GM19468 (cell line): ENCODE measurements around the gene CALM1.

Experiments used
- ATAC-seq: cut with Tn5 transposase; IDR thresholded peaks from one replicate; pipeline ENCODE4 v1.9.1; 2021; ENCODE audit warnings: mild to moderate bottlenecking, moderate library complexity, moderate number of reproducible peaks; ENCODE audit not compliant: unreplicated experiment; ENCODE audit errors: extremely low read depth

Gene CALM1

DNA sequence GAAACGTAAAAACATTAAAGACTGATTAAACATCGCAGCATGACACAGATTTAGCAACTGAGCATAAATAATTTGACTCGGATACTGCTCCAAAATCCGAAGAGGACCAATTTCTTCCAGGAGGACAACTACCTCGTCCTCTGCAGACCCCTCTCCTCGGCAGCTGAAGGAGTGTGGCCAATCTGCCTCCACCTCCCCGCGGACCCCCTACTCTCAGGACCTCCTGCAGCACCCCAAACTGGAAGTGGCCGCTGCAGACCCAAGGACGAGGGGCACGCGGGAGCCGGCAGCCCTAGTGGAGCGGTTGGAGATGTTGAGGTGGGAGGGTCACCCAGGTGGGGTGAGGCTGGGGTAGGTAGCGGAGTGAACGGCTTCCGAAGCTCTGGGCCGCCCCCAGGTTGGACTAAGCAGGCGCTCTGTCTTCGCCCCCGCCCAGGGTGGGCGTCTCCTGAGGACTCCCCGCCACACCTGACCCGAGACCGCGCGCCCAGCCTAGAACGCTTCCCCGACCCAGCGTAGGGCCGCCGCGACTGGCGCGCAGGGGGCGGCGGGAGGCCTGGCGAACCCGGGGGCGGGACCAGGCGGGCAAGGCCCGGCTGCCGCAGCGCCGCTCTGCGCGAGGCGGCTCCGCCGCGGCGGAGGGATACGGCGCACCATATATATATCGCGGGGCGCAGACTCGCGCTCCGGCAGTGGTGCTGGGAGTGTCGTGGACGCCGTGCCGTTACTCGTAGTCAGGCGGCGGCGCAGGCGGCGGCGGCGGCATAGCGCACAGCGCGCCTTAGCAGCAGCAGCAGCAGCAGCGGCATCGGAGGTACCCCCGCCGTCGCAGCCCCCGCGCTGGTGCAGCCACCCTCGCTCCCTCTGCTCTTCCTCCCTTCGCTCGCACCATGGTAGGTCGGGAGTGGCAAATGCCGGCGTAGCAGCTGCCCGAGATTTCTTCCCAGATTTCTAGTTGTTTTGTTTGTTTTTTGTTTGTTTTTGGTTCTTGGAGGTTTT, at the start of gene CALM1:
Gene CALM1, plus strand, starts transcription at position 689 of the 999 bp plus-strand sequence. Its CDS starts 202 bp downstream, at position 891.
- ATAC-seq: peak; percentile 55

- ATAC-seq: no peak
Measured at GRCh38 chr14:90348270-90348669, 48.6 kb upstream of the CALM1 start.

- ATAC-seq: no peak
Measured at GRCh38 chr14:90349739-90350138, 47.1 kb upstream of the CALM1 start.

GRCh38 chr14:90354551-90355298, 42.1 kb upstream of the CALM1 start:
- ATAC-seq: no peak

DNA sequence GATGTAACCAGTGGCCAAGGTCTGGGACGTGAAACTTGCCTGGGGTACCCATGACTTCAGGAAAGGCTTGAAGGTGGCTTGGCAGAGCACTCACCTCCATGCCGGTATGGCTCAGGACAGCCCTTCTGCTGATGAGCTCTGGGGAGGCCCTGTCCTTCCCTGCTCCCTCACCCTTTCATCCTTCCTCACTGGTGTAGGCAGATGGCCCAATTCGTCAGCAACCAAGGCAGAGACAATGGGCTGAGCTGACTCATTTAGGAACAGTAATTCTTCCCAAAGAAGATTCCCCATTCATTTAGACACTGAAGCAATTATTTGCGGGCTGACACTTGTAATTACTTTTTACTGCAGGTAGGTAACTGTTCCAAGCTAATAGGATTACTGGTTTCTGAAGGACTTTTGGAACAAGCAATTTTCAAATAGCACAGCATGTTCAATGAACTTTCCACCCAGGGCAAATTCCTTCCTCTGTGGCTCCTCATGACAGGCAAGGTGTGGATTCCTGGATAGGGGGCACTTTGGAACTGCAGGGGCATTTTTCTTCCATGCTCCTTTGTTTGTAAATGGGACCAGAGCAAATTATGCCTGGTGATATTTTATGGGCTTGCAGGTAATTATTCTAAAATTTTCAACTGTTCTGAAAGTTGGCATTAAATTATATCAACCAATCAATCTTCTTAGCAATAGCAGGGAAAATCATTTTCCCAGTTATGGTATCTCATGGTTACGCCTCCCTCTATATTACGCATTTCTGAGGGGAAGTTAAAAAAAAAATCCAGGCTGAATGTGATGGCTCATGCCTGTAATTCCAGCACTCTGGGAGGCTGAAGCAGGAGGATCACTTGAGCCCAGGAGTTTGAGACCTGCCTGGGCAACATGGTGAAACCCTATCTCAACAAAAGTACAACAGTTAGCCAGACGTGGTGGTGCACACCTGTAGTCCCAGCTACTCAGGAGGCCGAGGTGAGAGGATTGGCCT, 41.0 kb upstream of the CALM1 start:
- no peak for ATAC-seq

DNA sequence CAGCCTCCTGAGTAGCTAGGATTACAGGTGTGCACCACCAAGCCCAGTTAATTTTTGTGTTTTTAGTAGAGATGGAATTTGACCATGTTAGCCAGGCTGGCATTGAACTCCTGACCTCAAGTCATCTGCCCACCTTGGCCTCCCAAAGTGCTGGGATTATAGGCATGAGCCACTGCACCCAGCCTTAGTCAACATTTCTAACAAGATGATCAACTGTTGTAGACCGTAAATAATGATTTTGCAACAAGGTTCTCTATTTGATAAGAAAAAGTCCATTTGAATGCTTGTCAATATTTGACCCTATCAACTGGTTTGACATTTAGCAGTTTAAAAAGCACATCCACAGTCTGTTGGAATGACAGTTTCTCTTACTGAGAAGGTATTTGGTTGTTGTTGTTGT, 39.9 kb upstream of the CALM1 start:
- ATAC-seq: no peak

DNA sequence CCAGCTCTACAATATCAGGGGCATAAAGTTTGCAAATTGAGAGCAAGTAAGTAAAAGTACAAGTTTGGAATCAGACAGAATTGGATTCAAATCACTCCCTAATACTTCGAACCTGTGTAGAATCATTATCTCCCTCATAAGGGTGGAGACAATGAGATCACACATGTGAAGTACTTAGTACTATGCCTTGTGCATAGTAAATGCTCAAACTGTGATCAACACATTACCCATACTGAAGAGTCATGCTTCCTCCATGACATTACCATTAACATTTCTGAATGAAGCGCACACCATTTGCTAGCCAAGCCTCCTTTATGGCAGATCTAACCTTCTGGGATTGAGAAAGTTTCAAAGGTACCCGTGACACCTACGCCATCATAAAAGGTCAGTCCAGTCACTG, 38.5 kb upstream of the CALM1 start:
- ATAC-seq: no peak

DNA sequence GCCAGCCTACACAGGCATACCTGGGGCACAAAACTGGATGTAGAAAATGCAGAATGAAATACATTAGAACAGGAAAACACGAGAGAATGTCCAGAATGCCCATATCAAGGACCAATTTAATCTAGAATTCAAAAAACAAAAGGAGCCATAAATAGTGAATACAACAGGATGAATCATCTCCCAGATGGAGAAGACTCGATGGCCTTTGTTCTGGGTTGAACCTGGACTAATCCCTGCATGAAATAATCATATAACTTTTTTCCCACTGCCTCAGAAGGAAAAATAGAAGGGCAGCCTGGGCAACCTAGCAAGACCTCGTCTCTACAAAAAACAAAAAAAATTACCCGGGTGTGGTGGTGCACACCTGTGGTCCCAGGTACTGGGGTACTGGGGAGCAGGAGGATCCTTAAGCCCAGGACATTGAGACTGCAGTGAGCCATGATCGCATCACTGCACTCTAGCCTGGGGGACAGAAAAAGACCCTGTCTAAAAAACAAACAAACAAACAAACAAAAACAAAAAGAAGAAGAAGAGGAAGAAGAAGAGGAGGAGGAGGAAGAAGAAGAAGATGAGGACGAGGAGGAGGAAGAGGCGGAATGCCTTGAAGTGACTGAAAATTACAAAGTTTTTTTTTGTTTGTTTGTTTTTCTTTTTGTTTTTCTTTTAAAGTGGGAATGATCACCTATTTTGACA, 34.8 kb upstream of the CALM1 start:
- ATAC-seq: no peak

DNA sequence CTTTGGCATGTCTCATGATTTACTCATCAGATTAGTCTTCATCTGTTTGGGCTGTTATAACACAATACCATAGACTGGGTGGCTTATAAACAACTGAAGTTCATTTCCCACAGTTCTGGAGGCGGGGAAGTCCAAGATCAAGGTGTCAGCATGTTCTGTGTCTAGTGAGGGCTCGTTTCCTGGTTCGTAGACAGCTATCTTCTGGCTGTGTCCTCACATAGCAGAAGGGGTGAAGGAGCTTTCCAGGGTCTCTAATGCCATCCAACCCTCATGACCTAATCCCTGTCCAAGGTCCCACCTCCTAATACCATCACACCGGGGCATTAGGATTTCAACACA, 34.3 kb upstream of the CALM1 start:
- ATAC-seq: no peak

DNA sequence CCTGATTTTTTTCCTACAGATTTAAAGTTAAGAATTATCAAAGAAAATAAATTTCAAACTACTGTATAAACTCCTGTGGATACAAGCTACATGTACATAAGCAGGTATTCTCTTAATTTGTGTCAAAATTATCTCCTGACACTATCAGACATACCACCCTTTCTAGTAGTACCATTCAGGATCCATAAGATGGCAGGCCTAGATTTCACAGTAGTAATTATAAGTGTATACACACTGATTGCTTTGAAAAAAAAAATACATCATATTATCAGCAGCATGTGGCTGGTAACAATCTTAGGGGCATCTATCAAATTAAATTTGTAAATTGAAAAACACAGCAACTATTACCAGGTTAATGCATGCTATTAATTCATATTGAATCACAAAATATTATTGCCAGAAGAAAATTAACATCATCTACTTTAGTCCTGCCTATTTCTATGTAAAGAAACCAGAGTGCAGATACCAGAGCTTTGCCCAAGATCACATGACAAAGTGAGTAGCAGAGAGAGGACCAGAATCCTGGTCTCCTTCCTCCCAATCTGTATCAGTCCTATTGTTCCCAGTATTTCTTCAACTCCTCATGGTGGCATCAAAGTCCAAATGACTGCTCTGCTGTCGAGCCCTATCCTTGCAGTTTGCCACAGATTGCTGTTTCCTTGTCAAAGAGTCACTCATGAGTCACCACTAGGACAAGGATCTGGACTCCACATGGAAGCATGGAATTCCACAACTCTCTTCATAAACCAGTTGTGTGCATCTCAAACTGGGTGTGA, 27.7 kb upstream of the CALM1 start:
- ATAC-seq: no peak

- no peak for ATAC-seq
Measured at GRCh38 chr14:90373887-90374286, 22.9 kb upstream of the CALM1 start.

GRCh38 chr14:90374813-90375212, 22.0 kb upstream of the CALM1 start:
- no peak for ATAC-seq

DNA sequence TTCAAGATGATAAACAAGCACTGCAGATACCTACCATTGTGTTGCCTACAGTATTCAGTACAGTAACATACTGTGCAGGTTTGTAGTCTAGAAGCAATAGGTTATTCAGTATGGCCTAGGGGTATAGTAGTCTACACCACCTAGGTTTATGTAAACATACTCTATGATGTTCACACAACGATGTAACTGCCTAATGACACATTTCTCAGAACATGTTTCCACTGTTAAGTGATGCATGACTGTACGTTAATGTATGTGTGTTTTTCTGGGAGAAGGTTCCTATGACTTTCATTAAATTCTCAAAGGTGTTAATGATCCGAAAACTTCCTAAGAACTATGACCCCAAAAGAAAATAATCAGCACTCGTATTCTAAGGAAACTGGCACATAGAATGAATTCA, 20.9 kb upstream of the CALM1 start:
- ATAC-seq: no peak

DNA sequence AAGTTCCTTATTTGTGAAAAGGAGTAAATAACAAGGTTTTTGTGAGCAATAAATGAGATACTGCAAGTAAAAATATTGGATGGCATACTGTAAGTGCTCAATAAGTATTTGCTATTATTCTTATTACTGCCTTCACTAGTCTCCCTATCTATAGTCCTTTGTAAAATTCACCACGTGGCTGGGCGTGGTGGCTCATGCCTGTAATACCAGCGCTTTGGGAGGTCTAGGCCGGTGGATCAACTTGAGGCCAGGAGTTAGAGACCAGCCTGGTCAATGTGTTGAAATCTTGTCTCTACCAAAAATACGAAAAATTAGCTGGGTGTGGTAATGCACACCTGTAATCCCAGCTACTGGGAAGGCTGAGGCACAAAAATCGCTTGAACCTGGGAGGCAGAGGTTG, 18.6 kb upstream of the CALM1 start:
- ATAC-seq: no peak

DNA sequence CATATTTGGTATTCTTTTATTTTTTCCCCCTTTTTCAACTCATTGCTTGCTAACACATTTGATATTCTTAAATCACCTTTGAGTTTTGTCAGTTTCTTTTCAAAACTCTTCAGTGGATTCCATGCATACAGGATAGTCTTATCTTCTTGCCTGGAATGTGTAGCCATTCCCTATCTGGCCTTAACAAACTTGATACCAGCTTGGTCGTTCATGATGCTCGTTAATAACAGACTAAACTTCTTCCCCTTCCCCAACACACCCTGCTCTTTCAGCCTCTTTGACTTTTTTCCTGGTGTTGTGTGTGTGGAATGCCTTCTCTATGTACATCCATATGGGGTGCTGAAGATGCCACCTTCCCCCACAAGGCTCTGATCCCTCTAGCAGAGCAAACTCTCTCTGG, 17.7 kb upstream of the CALM1 start:
- no peak for ATAC-seq

DNA sequence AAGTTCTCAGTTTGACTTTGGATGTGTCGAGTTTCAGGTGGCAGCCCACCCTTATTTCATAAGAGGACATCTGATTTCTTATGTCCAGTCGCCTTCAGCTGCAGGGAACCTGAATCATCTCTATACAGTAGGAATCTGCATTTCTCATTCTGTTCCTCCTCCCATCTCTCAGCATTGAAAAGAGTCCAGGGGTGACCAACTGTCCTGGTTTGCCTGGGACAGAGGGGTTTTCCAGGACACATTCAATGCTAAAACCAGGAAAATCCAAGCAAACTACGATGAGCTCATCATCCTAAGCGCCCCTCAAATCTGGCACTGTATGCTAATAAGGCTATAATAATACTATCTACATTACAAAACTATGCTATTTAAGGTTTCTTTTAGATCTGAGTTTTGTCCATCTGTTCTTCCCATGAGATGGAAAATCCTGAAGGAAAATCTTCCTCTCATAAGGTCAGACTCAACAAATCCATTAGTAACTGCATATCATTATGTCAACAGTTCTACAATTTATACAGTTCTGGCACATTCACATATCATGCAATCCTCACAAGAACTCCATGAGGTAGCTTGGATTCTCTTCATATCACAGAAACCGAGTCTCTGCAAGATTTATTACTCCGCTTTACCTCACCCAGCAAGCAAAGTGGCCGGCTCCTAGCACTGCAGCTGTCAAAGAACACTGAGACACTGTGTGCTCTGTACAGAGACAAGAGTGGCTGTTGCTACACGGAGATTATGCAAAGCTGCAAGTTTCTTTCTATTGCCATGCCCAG, 15.6 kb upstream of the CALM1 start:
- no peak for ATAC-seq

DNA sequence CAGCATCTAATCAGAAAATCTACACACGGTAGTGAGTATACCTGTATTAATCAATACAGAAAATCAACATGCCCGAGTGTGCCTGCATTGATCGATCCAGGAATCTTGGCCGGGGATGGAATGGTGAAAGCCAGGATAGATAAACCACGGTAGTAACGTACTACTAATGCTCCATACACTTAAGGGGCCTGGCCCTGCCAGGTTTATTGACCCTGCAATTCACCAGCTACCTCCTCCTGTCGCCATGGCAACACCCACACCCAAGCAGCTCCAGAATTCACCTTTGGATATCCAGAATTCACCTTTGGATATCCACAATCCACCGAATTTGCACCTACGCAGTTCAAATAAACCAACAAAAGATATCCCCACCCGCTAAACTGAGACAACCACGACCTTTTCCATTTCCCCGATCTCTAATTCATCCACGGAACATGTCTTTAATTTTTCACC, 14.8 kb upstream of the CALM1 start:
- no peak for ATAC-seq

DNA sequence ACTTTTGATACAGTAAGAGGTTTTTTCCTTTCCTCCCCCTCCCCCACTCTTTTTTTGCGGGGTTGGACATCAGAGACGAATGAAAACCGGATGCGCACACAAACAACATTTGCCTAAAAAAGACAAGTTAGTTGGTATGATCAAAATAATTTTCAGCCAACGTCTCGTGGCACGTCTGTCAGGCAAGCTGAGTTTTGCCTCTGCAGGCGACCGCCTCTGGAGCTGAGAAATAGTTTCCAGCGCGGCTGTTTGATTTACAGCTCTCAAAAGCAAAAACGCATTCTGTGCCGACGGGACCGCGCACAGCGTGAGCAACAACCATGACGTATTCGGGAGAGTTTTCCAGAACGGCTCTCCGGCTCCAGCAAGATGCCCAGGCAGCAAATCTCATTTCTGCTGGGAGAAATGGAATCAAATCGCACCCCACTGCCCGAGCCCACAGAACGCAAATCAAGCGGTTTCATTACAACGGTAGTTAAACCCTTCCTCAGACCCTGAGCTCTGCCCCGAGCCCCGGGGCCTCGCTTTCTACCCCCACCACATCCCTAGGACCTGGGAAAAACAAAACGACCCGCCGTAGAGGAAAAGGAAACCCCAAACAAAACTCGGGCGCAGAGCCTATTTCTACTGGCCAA, 14.2 kb upstream of the CALM1 start:
- no peak for ATAC-seq
